Spleen (tissue), 7 donors: ENCODE measurements around the gene ASL.

ENCODE experiments used
- CTCF ChIP-seq, 11 experiments: fragments of 200-600 bp in 7 of 11; fragments of 450-650 bp in 4 of 11; sonication (generic) in 4 of 11; IDR thresholded peaks in 8 of 11; conservative IDR thresholded peaks in 3 of 11; 1 replicate in 7 of 11; 2 replicates in 4 of 11; pipeline versions ENCODE4 v1.4.0 to v1.8.0; 2016 to 2021; ENCODE audit warnings: antibody characterized with exemption in 11 of 11, inconsistent platforms in 4 of 11, mild to moderate bottlenecking in 1 of 11
- POLR2A ChIP-seq, 3 donors: fragments of 450-650 bp; IDR thresholded peaks; one replicate each; pipeline ENCODE4 v1.5.1; 2017; ENCODE audit warnings: antibody characterized with exemption in 3 of 3, mild to moderate bottlenecking in 1 of 3
- POLR2AphosphoS5 ChIP-seq, 3 donors: sonication (generic); formaldehyde crosslinking; IDR thresholded peaks; one replicate each; pipeline ENCODE4 v1.5.1; 2017; ENCODE audit warnings: antibody characterized with exemption in 3 of 3
- donor health status: DM: no; HTN: no; CAD: no; lungs with moderate emphysema.
- donor health status: DM: no; HTN: no; CAD: no.
- donor health status: DM: no; HTN: no; CAD: no.

DNA sequence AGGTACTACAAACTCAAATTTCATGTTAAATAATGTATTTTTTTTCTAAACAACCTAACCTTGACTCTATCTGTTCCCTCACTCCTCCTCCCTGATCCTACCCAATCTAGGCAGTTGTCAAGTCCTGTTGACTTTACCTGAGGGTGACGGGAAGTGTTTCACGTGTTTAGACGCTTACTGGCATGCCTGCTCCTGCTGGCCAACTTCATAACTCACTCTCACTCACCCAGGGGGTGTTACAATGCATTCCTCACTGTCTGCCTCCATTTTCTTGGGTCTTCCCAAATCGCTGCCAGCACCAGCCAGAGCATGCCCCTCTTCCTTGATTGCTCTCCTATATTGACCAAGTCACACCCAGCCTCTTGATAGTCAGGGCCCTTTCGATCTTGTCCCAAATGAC lies 67.4 kb downstream of the ASL start:
- TF ChIP-seq CTCF (IDR thresholded peaks at IDR 0.05 in 8 of 11, conservative IDR thresholded peaks at IDR 0.05 in 3 of 11), result no peak
- TF ChIP-seq POLR2AphosphoS5 (IDR thresholded peaks at IDR 0.05), result no peak
- no peak for TF ChIP-seq POLR2A (IDR thresholded peaks at IDR 0.05)
